ENCODE measurements around the gene SLBP. TPM values are rescaled to one million over a fixed set of nuclear protein-coding genes. Genes with fewer than 3 reads are reported as not detected.

The SLBP gene
- total RNA-seq, 1 experiment from 2014 or later, result 86.1 TPM

- in situ Hi-C loops (cut with HindIII; ENCODE audit: low pct_unique_long_range_greater_than_20kb, low sequenced_read_pairs), result no loop called here
These were observed 20.8 kb upstream of the SLBP start for GRCh38 chr4:1732911-1733310.

GRCh38 chr4:1731180-1731579, 19.1 kb upstream of the SLBP start:
- in situ Hi-C loops (cut with HindIII; ENCODE audit: low pct_unique_long_range_greater_than_20kb, low sequenced_read_pairs), result no loop called here
- DNase-seq (ENCODE audit: low read depth), result peak; percentile 61

More at GRCh38 chr4:1732911-1733310, 20.8 kb upstream of the SLBP start:
- DNase-seq (ENCODE audit: low read depth), result no peak

GRCh38 chr4:1730532-1731135, 18.5 kb upstream of the SLBP start:
- in situ Hi-C loops (cut with HindIII; ENCODE audit: low pct_unique_long_range_greater_than_20kb, low sequenced_read_pairs), result no loop called here

GRCh38 chr4:1728061-1728980, 16.2 kb upstream of the SLBP start:
- in situ Hi-C loops (cut with HindIII; ENCODE audit: low pct_unique_long_range_greater_than_20kb, low sequenced_read_pairs), result no loop called here
- DNase-seq (ENCODE audit: low read depth), result no peak

More at GRCh38 chr4:1730532-1731135, 18.5 kb upstream of the SLBP start:
- DNase-seq (ENCODE audit: low read depth), result no peak

- in situ Hi-C loops (cut with HindIII; ENCODE audit: low pct_unique_long_range_greater_than_20kb, low sequenced_read_pairs), result no loop called here
- peak; percentile 88 for DNase-seq (ENCODE audit: low read depth)
These were observed 15.3 kb upstream of the SLBP start for GRCh38 chr4:1727117-1728031.

GRCh38 chr4:1726146-1726934, 14.2 kb upstream of the SLBP start:
- DNase-seq (ENCODE audit: low read depth), result peak; percentile 82
- in situ Hi-C loops (cut with HindIII; ENCODE audit: low pct_unique_long_range_greater_than_20kb, low sequenced_read_pairs), result no loop called here

GRCh38 chr4:1725521-1725920, 13.4 kb upstream of the SLBP start:
- no peak for DNase-seq (ENCODE audit: low read depth)
- in situ Hi-C loops (cut with HindIII; ENCODE audit: low pct_unique_long_range_greater_than_20kb, low sequenced_read_pairs), result no loop called here

- in situ Hi-C loops (cut with HindIII; ENCODE audit: low pct_unique_long_range_greater_than_20kb, low sequenced_read_pairs), result no loop called here
- no peak for DNase-seq (ENCODE audit: low read depth)
These were observed 11.1 kb upstream of the SLBP start for GRCh38 chr4:1723131-1723801.

GRCh38 chr4:1722551-1723118, 10.5 kb upstream of the SLBP start:
- DNase-seq (ENCODE audit: low read depth), result peak; percentile 33
- in situ Hi-C loops (cut with HindIII; ENCODE audit: low pct_unique_long_range_greater_than_20kb, low sequenced_read_pairs), result no loop called here

GRCh38 chr4:1721666-1722550, 9.8 kb upstream of the SLBP start:
- DNase-seq (ENCODE audit: low read depth), result no peak
- in situ Hi-C loops (cut with HindIII; ENCODE audit: low pct_unique_long_range_greater_than_20kb, low sequenced_read_pairs), result no loop called here

- DNase-seq (ENCODE audit: low read depth), result peak; percentile 90
- in situ Hi-C loops (cut with HindIII; ENCODE audit: low pct_unique_long_range_greater_than_20kb, low sequenced_read_pairs), result no loop called here
These were observed 9.0 kb upstream of the SLBP start, which contains the start of the genes TACC3 and TMEM129 for GRCh38 chr4:1721003-1721665. Gene TACC3, plus strand, starts transcription at chr4:1721521. Its CDS starts 1,901 bp downstream, at chr4:1723422. Gene TMEM129, minus strand, starts transcription at chr4:1721323. Its CDS starts 486 bp downstream, at chr4:1720837.

- DNase-seq (ENCODE audit: low read depth), result peak; percentile 48
These were observed 8.3 kb upstream of the SLBP start for GRCh38 chr4:1720163-1720983.

GRCh38 chr4:1718095-1718850, 6.2 kb upstream of the SLBP start:
- DNase-seq (ENCODE audit: low read depth), result no peak
- in situ Hi-C loops (cut with HindIII; ENCODE audit: low pct_unique_long_range_greater_than_20kb, low sequenced_read_pairs), result no loop called here

More at GRCh38 chr4:1720163-1720983, 8.3 kb upstream of the SLBP start:
- in situ Hi-C loops (cut with HindIII; ENCODE audit: low pct_unique_long_range_greater_than_20kb, low sequenced_read_pairs), result no loop called here
